GM23338 (cell line): ENCODE data around the gene STEAP3. TPM values are rescaled to one million over a fixed set of nuclear protein-coding genes. Genes with fewer than 3 reads are reported as not detected.
A peak's percentile ranks its signal among the peaks of the same experiment; 100 is the strongest.

Experiments
- ATAC-seq: fragments of 200-7000 bp; cut with Tn5 transposase; 3 replicates; pipeline ENCODE4 v1.9.1; 2020
- DNase-seq: peaks from one replicate; pipeline ENCODE4 v3.0.0-alpha.2; 2015; ENCODE audit warnings: low spot score
- H2AFZ ChIP-seq: fragments of 200-600 bp; sonication (generic); 2 replicates; pipeline ENCODE4 v1.8.0; 2016; ENCODE audit warnings: antibody characterized with exemption, mild to moderate bottlenecking, moderate library complexity
- H3F3A ChIP-seq: fragments of 200-600 bp; sonication (generic); replicated peaks from 2 replicates; pipeline ENCODE4 v1.8.0; 2017; ENCODE audit warnings: antibody characterized with exemption, mixed run types, low read depth
- H3K27ac ChIP-seq: fragments of 200-600 bp; sonication (generic); 2 replicates; pipeline ENCODE4 v1.6.1; 2016; ENCODE audit warnings: low read depth
- H3K27me3 ChIP-seq: fragments of 200-600 bp; sonication (generic); 2 replicates; pipeline ENCODE4 v1.8.0; 2016; ENCODE audit warnings: mild to moderate bottlenecking, mixed run types, moderate library complexity; ENCODE audit not compliant: insufficient read depth
- H3K36me3 ChIP-seq: fragments of 200-600 bp; sonication (generic); 2 replicates; pipeline ENCODE4 v1.8.0; 2016; ENCODE audit warnings: mild to moderate bottlenecking; ENCODE audit not compliant: insufficient read depth
- H3K4me1 ChIP-seq: fragments of 200-600 bp; sonication (generic); 2 replicates; pipeline ENCODE4 v1.8.0; 2016; ENCODE audit warnings: mild to moderate bottlenecking, moderate library complexity; ENCODE audit not compliant: insufficient read depth
- H3K4me2 ChIP-seq: fragments of 200-600 bp; sonication (generic); 2 replicates; pipeline ENCODE4 v1.7.1; 2017; ENCODE audit warnings: mixed run types
- H3K4me3 ChIP-seq: fragments of 200-600 bp; sonication (generic); 2 replicates; pipeline ENCODE4 v1.6.1; 2016; ENCODE audit warnings: mixed run types
- H3K79me2 ChIP-seq: fragments of 200-600 bp; sonication (generic); replicated peaks from 2 replicates; pipeline ENCODE4 v1.8.0; 2017; ENCODE audit warnings: mild to moderate bottlenecking; ENCODE audit not compliant: insufficient read depth
- H3K9me2 ChIP-seq: fragments of 200-600 bp; sonication (generic); 2 replicates; pipeline ENCODE4 v1.8.0; 2017; ENCODE audit not compliant: insufficient read depth
- H4K20me1 ChIP-seq: fragments of 200-600 bp; sonication (generic); replicated peaks from 2 replicates; pipeline ENCODE4 v1.8.0; 2017; ENCODE audit warnings: mild to moderate bottlenecking; ENCODE audit not compliant: insufficient read depth
- H3K27ac Mint-ChIP-seq: 2 replicates; pipeline ENCODE4 v1.8.0; 2020; ENCODE audit warnings: inconsistent platforms, mild to moderate bottlenecking, moderate library complexity, mixed read lengths
- H3K27me3 Mint-ChIP-seq: 3 replicates; pipeline ENCODE4 v1.8.0; 2022; ENCODE audit warnings: low read depth, mild to moderate bottlenecking, moderate library complexity, mixed read lengths, inconsistent platforms; ENCODE audit not compliant: insufficient read depth, poor library complexity
- H3K36me3 Mint-ChIP-seq: 3 replicates; pipeline ENCODE4 v1.8.0; 2021; ENCODE audit warnings: low read depth, mild to moderate bottlenecking, inconsistent platforms, moderate library complexity, mixed read lengths
- H3K4me1 Mint-ChIP-seq: 3 replicates; pipeline ENCODE4 v1.8.0; 2020; ENCODE audit warnings: mild to moderate bottlenecking, inconsistent platforms, mixed read lengths
- H3K4me3 Mint-ChIP-seq: 3 replicates; pipeline ENCODE4 v1.8.0; 2021; ENCODE audit warnings: moderate library complexity, mild to moderate bottlenecking, inconsistent platforms, mixed read lengths
- H3K9me3 Mint-ChIP-seq: 3 replicates; pipeline ENCODE4 v1.8.0; 2020; ENCODE audit warnings: moderate library complexity, mild to moderate bottlenecking, inconsistent platforms, mixed read lengths
- CREB1 ChIP-seq: fragments of 250-450 bp; sonication (Bioruptor Pico); IDR thresholded peaks from 2 replicates; pipeline ENCODE4 v1.5.0; 2020; ENCODE audit warnings: low read depth, mild to moderate bottlenecking, moderate library complexity
- EZH2 ChIP-seq: fragments of 200-600 bp; sonication (generic); IDR thresholded peaks from one replicate; pipeline ENCODE4 v1.8.0; 2017; ENCODE audit warnings: antibody characterized with exemption, mild to moderate bottlenecking, low read depth; ENCODE audit not compliant: unreplicated experiment
- EZH2phosphoT487 ChIP-seq: fragments of 200-600 bp; sonication (generic); IDR thresholded peaks from one replicate; pipeline ENCODE4 v1.8.1; 2018; ENCODE audit warnings: antibody characterized with exemption; ENCODE audit not compliant: unreplicated experiment
- STAT1 ChIP-seq: IDR thresholded peaks from one replicate; pipeline ENCODE4 v1.6.1; 2016; ENCODE audit warnings: antibody characterized with exemption; ENCODE audit not compliant: unreplicated experiment
- ZNF114 ChIP-seq: fragments of 250-450 bp; sonication (Bioruptor Pico); IDR thresholded peaks from 2 replicates; pipeline ENCODE4 v1.5.0; 2020; ENCODE audit warnings: mild to moderate bottlenecking, moderate library complexity
- ZNF331 ChIP-seq: fragments of 250-450 bp; sonication (Bioruptor Pico); IDR thresholded peaks from 2 replicates; pipeline ENCODE4 v1.5.0; 2020; ENCODE audit warnings: low read depth, mild to moderate bottlenecking, moderate library complexity
- ZNF462 ChIP-seq: fragments of 250-450 bp; sonication (Bioruptor Pico); IDR thresholded peaks from 2 replicates; pipeline ENCODE4 v1.5.0; 2020; ENCODE audit warnings: mild to moderate bottlenecking, moderate library complexity
- polyA plus RNA-seq: library from polyadenylated mRNA; unstranded; fragments of >200 nt; fragmentation: Nextera tagmentation; extraction: Ambion mirVana; gene quantifications from 2 replicates; pipeline ENCODE4 v1.2.1, GENCODE V29; 2016
- total RNA-seq: library from RNA; depleted of rRNA; stranded (reverse); fragments of >200 nt; shearing (Covaris generic); gene quantifications from 2 replicates; pipeline ENCODE4 v1.2.3, GENCODE V29; 2014

The STEAP3 gene
- total and polyA plus RNA-seq, 2 experiments from 2014 or later, result 8.6 to 27.3 TPM

GRCh38 chr2:119306196-119306590 lies 82.6 kb downstream of the STEAP3 start (continued):
- TF ChIP-seq ZNF462 (CRISPR knock-in tag), result no peak
- TF ChIP-seq STAT1, result no peak
- TF ChIP-seq ZNF114 (CRISPR knock-in tag), result no peak
- TF ChIP-seq EZH2, result no peak
- TF ChIP-seq ZNF331 (CRISPR knock-in tag), result no peak
- TF ChIP-seq EZH2phosphoT487, result no peak

GRCh38 chr2:119307419-119308140 lies 83.9 kb downstream of the STEAP3 start:
- Mint-ChIP-seq H3K4me1 (peaks cover 47% of the 10 kb centered on the region), H3K27me3 (peaks cover 2% of the 10 kb centered on the region), H3K36me3 (no peaks in the 10 kb centered on the region), H3K4me3 (no peak overlapping the region), H3K9me3 (no peaks in the 10 kb centered on the region), H3K27ac (no peak overlapping the region)
- H4K20me1 ChIP-seq, result no peaks in the 10 kb centered on the region
- no peaks in the 10 kb centered on the region for H3F3A ChIP-seq
- ATAC-seq (peak; percentile 80), DNase-seq (peak; percentile 30)
- no peak overlapping the region for H3K4me3 ChIP-seq
- peaks cover 22% of the 10 kb centered on the region for H3K4me1 ChIP-seq
- H3K4me2 ChIP-seq, result 0 out of 2 replicates have a peak overlapping the region, but pooled peaks have one; percentile 7
- 0 out of 2 replicates have a peak overlapping the region, but pooled peaks have one; percentile 8 for H2AFZ ChIP-seq
- H3K36me3 ChIP-seq, result no peaks in the 10 kb centered on the region
- no peaks in the 10 kb centered on the region for H3K9me2 ChIP-seq
- no peaks in the 10 kb centered on the region for H3K27me3 ChIP-seq
- H3K79me2 ChIP-seq, result no peaks in the 10 kb centered on the region
- no peak overlapping the region for H3K27ac ChIP-seq
- TF ChIP-seq STAT1 (no peak), ZNF462 (CRISPR knock-in tag) (no peak), EZH2 (no peak), CREB1 (CRISPR knock-in tag) (no peak)
